GM19351 (cell line): ENCODE data around the gene TRIM61.

Experiments
- ATAC-seq: cut with Tn5 transposase; IDR thresholded peaks from one replicate; pipeline ENCODE4 v1.9.1; 2021; ENCODE audit warnings: mild to moderate bottlenecking, moderate library complexity; ENCODE audit not compliant: unreplicated experiment

The TRIM61 gene

DNA sequence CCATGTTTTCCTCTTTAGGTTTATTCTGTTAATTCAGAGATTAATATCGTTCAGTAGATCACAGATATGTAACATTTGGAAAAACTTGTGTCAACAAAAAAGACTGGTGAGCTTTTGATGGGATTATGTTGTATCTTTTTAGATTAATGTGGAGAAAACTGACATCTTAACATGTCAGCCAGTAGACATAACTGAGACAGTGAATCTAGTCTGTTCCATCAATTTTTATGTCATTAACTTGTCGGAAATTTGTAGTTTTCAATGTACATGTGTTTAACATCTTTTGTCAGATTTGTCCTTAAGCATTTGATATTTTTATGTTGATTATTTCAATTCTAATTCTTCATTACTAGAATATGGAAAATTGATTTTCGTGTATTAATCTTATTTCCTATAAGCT, 58.5 kb downstream of the TRIM61 start:
- ATAC-seq: no peak
